Endothelial cell of umbilical vein (primary cell): ENCODE measurements around the gene PROX1. TPM values are rescaled to one million over a fixed set of nuclear protein-coding genes. Genes with fewer than 3 reads are reported as not detected.

Experiments used
- Bru-seq: library from RNA; stranded (reverse); fragments of 400-500 nt; gene quantifications from one replicate; lab custom pipeline; 2021; lab: Mats Ljungman, UMichigan
- BruChase-seq, 2 experiments: library from RNA; stranded (reverse); fragments of 400-500 nt; gene quantifications; one replicate each; lab custom pipeline; 2021; lab: Mats Ljungman, UMichigan
- BruUV-seq: library from RNA; stranded (reverse); fragments of 400-500 nt; replicated peaks from 2 replicates; lab custom pipeline; 2021; lab: Mats Ljungman, UMichigan
- CTCF ChIA-PET: fragments of 300-600, 350-600 bp; sonication (Branson Sonifier 250); formaldehyde crosslinking; loops from one replicate; lab custom pipeline; 2021; ENCODE audit warnings: antibody characterized with exemption, inconsistent platforms; lab: Charles Lee
- POLR2A ChIA-PET: fragments of 300-600, 350-600 bp; sonication (Branson Sonifier 250); formaldehyde crosslinking; loops from one replicate; lab custom pipeline; 2021; ENCODE audit warnings: antibody characterized with exemption, inconsistent platforms; lab: Charles Lee
- DNase-seq: peaks from one replicate; pipeline ENCODE4 v3.0.0-alpha.2; 2011; ENCODE audit warnings: low read depth, low spot score
- FAIRE-seq: peaks from 2 replicates; lab custom pipeline; 2011; peaks lifted over from hg19 to GRCh38; lab: Jason Lieb, UNC
- H2AFZ ChIP-seq: 2 replicates; pipeline ENCODE4 v1.6.0; 2012; ENCODE audit warnings: low read depth, low read length, control low read depth, inconsistent platforms
- H3K27ac ChIP-seq: 2 replicates; pipeline ENCODE4 v1.5.1; 2011; ENCODE audit warnings: low read depth, mild to moderate bottlenecking, control low read depth, low read length, moderate library complexity; ENCODE audit not compliant: insufficient read depth
- H3K27me3 ChIP-seq, 2 experiments: 2 replicates each; pipeline versions ENCODE4 v1.6.0 to v1.6.1; 2011; ENCODE audit warnings: low read length in 2 of 2, mixed read lengths in 1 of 2; ENCODE audit not compliant: control insufficient read depth in 2 of 2, insufficient read depth in 2 of 2
- H3K36me3 ChIP-seq, 2 experiments: 2 replicates in 1 of 2; 3 replicates in 1 of 2; pipeline ENCODE4 v1.5.1; 2011; ENCODE audit warnings: low read length in 2 of 2, mild to moderate bottlenecking in 1 of 2, moderate library complexity in 1 of 2; ENCODE audit not compliant: control insufficient read depth in 2 of 2, insufficient read depth in 2 of 2; ENCODE audit errors: extremely low read depth in 1 of 2
- H3K4me1 ChIP-seq: 3 replicates; pipeline ENCODE4 v1.5.1; 2011; ENCODE audit warnings: mild to moderate bottlenecking, low read length; ENCODE audit not compliant: control insufficient read depth, insufficient read depth; ENCODE audit errors: extremely low read depth
- H3K4me2 ChIP-seq: 2 replicates; pipeline ENCODE4 v1.6.1; 2011; ENCODE audit warnings: low read length, control low read depth, mixed read lengths; ENCODE audit not compliant: insufficient read depth
- H3K4me3 ChIP-seq, 3 experiments: fragments of 200-600 bp in 1 of 3; sonication (generic), shearing (Covaris generic) in 1 of 3; replicated peaks in 1 of 3; 2 replicates each; pipeline ENCODE4 v1.5.1; 2011 to 2016; ENCODE audit warnings: control low read depth in 3 of 3, low read length in 3 of 3, mild to moderate bottlenecking in 2 of 3, inconsistent platforms in 1 of 3, low read depth in 1 of 3, moderate library complexity in 1 of 3; ENCODE audit not compliant: insufficient read depth in 1 of 3
- H3K79me2 ChIP-seq: 2 replicates; pipeline ENCODE4 v1.6.0; 2012; ENCODE audit warnings: low read length, inconsistent platforms; ENCODE audit not compliant: control insufficient read depth, insufficient read depth
- H3K9ac ChIP-seq: replicated peaks from 2 replicates; pipeline ENCODE3; 2011; ENCODE audit warnings: low read length, control low read depth; ENCODE audit not compliant: insufficient read depth; ENCODE audit errors: extremely low read depth
- H3K9me1 ChIP-seq: replicated peaks from 3 replicates; pipeline ENCODE4 v1.6.0; 2011; ENCODE audit warnings: mild to moderate bottlenecking, low read length; ENCODE audit not compliant: control insufficient read depth, insufficient read depth; ENCODE audit errors: extremely low read depth
- H3K9me3 ChIP-seq: replicated peaks from 2 replicates; pipeline ENCODE4 v1.5.1; 2012; ENCODE audit warnings: low read length, inconsistent platforms; ENCODE audit not compliant: control insufficient read depth, insufficient read depth
- H4K20me1 ChIP-seq: replicated peaks from 2 replicates; pipeline ENCODE3; 2011; ENCODE audit warnings: mild to moderate bottlenecking, low read length; ENCODE audit not compliant: control insufficient read depth, insufficient read depth; ENCODE audit errors: extremely low read depth
- CTCF ChIP-seq, 2 donors: IDR thresholded peaks; 1 replicate in 1 of 2; 2 replicates in 1 of 2; pipeline ENCODE4 v1.5.1; 2011; ENCODE audit warnings: low read length in 2 of 2, mild to moderate bottlenecking in 2 of 2, moderate library complexity in 2 of 2, control low read depth in 1 of 2, inconsistent platforms in 1 of 2, low read depth in 1 of 2; ENCODE audit not compliant: insufficient read depth in 1 of 2; ENCODE audit errors: extremely low read depth in 1 of 2
- EZH2 ChIP-seq: IDR thresholded peaks from 2 replicates; pipeline ENCODE4 v1.6.1; 2012; ENCODE audit warnings: borderline replicate concordance, low read depth, mild to moderate bottlenecking, moderate library complexity, low read length, inconsistent platforms; ENCODE audit not compliant: severe bottlenecking
- FOS ChIP-seq: IDR thresholded peaks from 2 replicates; pipeline ENCODE4 v1.6.1; 2011; ENCODE audit warnings: mild to moderate bottlenecking, low read length, moderate library complexity, borderline replicate concordance; ENCODE audit not compliant: insufficient read depth
- GATA2 ChIP-seq: IDR thresholded peaks from 2 replicates; pipeline ENCODE4 v1.7.0; 2011; ENCODE audit warnings: low read depth, mild to moderate bottlenecking, moderate library complexity, mixed read lengths, low read length; ENCODE audit not compliant: insufficient read length, insufficient read depth
- MAX ChIP-seq: IDR thresholded peaks from 2 replicates; pipeline ENCODE4 v1.6.1; 2011; ENCODE audit not compliant: insufficient read depth, insufficient read length
- POLR2A ChIP-seq: IDR thresholded peaks from 2 replicates; pipeline ENCODE4 v1.6.1; 2012; ENCODE audit warnings: low read depth, mild to moderate bottlenecking, control low read depth, low read length
- POLR2AphosphoS5 ChIP-seq: IDR thresholded peaks from 2 replicates; pipeline ENCODE4 v1.6.1; 2012; ENCODE audit warnings: low read depth, mild to moderate bottlenecking, control low read depth, low read length, moderate library complexity; ENCODE audit not compliant: insufficient read depth
- dilution Hi-C: fragments of 300-500 bp; cut with MboI; formaldehyde crosslinking; loops from one replicate; pipeline ENCODE4 v1.15.0; 2019; ENCODE audit warnings: low sequenced_read_pairs; ENCODE audit not compliant: extremely low pct_ligation_motif_present
- intact Hi-C: fragments of 100-400 bp; cut with micrococcal nuclease; formaldehyde crosslinking; loops from one replicate; pipeline ENCODE4 v1.10.0; 2022
- long read RNA-seq: library from polyadenylated mRNA; stranded (forward); transcript quantifications from one replicate; pipeline ENCODE4 v2.0.0, GENCODE V29; 2021
- polyA minus RNA-seq, 3 experiments: library from RNA; depleted of rRNA, polyadenylated mRNA; stranded (reverse); fragments of >200 nt; gene quantifications; 1 replicate in 1 of 3; 2 replicates in 2 of 3; pipeline ENCODE4 v1.2.3, GENCODE V29; 2011
- polyA plus RNA-seq, 4 experiments: library from polyadenylated mRNA; depleted of rRNA in 3 of 4; stranded (reverse) in 3 of 4; unstranded in 1 of 4; fragments of >200 nt; gene quantifications; 2 replicates each; pipeline versions ENCODE4 v1.2.1 to v1.2.3, GENCODE V29; 2011 to 2012; ENCODE audit warnings: missing spikeins in 1 of 4
- total RNA-seq: library from RNA; stranded (reverse); gene quantifications from 2 replicates; pipeline ENCODE4 v1.2.3, GENCODE V29; 2021

Gene PROX1
- 3.3 and 4.0 TPM in 2 replicates for total RNA-seq
- 1.5 and 2.2 TPM in 2 replicates for polyA plus RNA-seq
- polyA plus RNA-seq (2011; cell fraction: cytosol; rRNA removed), result 0.42 and 0.46 TPM in 2 replicates
- polyA plus RNA-seq (2011; cell fraction: nucleus; rRNA removed), result 3.0 and 3.4 TPM in 2 replicates
- 1.0 and 1.2 TPM in 2 replicates for polyA plus RNA-seq (2012)
- 4.3 and 14.9 TPM in 2 replicates for polyA minus RNA-seq
- polyA minus RNA-seq (2011; cell fraction: cytosol; rRNA and poly(A)+ RNA removed), result not detected
- polyA minus RNA-seq (2011; cell fraction: nucleus; rRNA and poly(A)+ RNA removed), result 9.2 and 11.3 TPM in 2 replicates
- Bru-seq, nascent RNA, result percentile 49 among the genes with signal in this experiment
- BruChase-seq, experiment 1, labeled RNA remaining after a 6-hour chase, result percentile 44 among the genes with signal in this experiment
- percentile 49 among the genes with signal in this experiment for BruChase-seq, experiment 2, labeled RNA remaining after a 2-hour chase
- long read RNA-seq, result 0 reads

DNA sequence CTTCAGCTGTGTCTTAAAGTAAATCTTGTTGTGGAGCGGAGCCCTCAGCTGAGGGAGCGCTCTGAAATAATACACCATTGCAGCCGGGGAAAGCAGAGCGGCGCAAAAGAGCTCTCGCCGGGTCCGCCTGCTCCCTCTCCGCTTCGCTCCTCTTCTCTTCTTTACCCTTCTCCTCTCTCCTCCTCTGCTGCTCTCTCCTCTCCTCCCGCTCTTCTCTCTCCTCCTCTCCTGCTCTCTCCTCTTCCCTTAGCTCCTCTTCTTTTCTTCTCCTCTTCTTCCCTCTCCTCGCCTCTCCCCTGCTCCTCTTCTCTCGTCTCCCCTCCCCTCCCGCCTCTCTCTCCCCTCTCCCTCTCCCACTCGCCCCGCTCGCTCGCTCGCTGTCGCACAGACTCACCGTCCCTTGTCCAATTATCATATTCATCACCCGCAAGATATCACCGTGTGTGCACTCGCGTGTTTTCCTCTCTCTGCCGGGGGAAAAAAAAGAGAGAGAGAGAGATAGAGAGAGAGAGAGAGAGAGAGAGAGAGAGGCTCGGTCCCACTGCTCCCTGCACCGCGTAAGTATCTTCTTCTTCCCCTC, at the start of gene PROX1:
Gene PROX1 (plus strand): TSS at position 47 of the 580 bp plus-strand sequence. CDS start 8,563 bp downstream, outside the sequence.
- peak within 1 kb of the TSS; percentile 45 to 91 (median 79) for H3K4me3 ChIP-seq
- ChIA-PET POLR2A (interaction anchor here (0.6 to 1.4 kb wide), 14 partner anchors 10 to 564 kb away, joined by 3 to 25 read pairs (median 4); partner anchors contain the start of gene PTPN14), CTCF (interaction anchor here (0.6 to 4.4 kb wide), 11 partner anchors 10 to 865 kb away, joined by 3 to 48 read pairs (median 4); no protein-coding TSS in a partner anchor)
- H3K4me2 ChIP-seq, result peak within 1 kb of the TSS; percentile 84
- peak within 1 kb of the TSS; percentile 65 for H3K27ac ChIP-seq
- no peaks in the 10 kb centered on the region for H3K9me1 ChIP-seq
- intact Hi-C loops, result loop anchor here (1.0 to 5.0 kb wide), 8 partner anchors 14 to 1579 kb away; partner anchors contain the start of gene KCTD3
- peak within 1 kb of the TSS; percentile 76 for H3K9ac ChIP-seq
- no peaks in the 10 kb centered on the region for H4K20me1 ChIP-seq
- peak within 1 kb of the TSS; percentile 97 for H2AFZ ChIP-seq
- peaks cover 16% of the 10 kb centered on the region for H3K4me1 ChIP-seq
- FAIRE-seq, result peak; percentile 90
- no peaks in the 10 kb centered on the region for H3K36me3 ChIP-seq
- H3K27me3 ChIP-seq, result peaks cover 33 to 42% of the 10 kb centered on the region in 2 experiments
- TF ChIP-seq GATA2 (no peak), FOS (no peak), CTCF (IDR thresholded peaks at IDR 0.05; ENCODE audit: extremely low read depth in 1 of 2, insufficient read depth in 1 of 2, low read depth in 1 of 2, low read length in 2 of 2) (peak in 1 of 2 donors; percentile 0), EZH2 (no peak), POLR2A (peak; percentile 85), POLR2AphosphoS5 (peak; percentile 71), MAX (no peak)
- no peaks in the 10 kb centered on the region for H3K9me3 ChIP-seq
- no peak for DNase-seq
- dilution Hi-C loops, result no loop called here
- H3K79me2 ChIP-seq, result no peaks in the 10 kb centered on the region
- BruUV-seq, result no TSS peak
